GM21447 (cell line): ENCODE results near the gene ZCCHC7.
"Not testable (repeated sequence)": the region's sequence is repeated elsewhere in the genome, so short reads cannot be mapped to it uniquely, and the experiment has no call there.

Source experiments
- ATAC-seq: cut with Tn5 transposase; IDR thresholded peaks from one replicate; pipeline ENCODE4 v1.9.1; 2021; ENCODE audit not compliant: unreplicated experiment

Gene ZCCHC7

DNA sequence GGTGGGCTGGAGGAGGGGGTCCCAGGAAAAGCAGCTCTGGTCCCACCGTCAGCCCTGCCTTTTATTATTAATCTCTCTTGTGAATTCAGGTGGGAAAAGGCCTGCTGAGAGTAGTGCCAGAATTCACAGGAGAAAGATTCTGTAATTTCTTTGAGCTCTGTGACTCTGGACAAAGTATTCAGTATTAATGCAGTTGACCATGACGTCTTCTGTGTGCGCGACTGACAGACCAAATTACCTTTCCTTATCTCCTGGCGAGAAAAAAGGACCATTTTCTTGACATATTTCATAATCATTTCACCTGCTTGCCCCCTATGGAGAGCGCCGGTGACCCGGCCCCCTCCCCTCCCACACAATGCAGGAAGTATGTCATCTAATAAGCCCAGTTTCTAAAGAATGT lies 275.3 kb downstream of the ZCCHC7 start:
- ATAC-seq: no peak

GRCh38 chr9:37397948-37398347 lies 277.6 kb downstream of the ZCCHC7 start:
- not testable (repeated sequence) for ATAC-seq

GRCh38 chr9:37398464-37399025 lies 278.2 kb downstream of the ZCCHC7 start:
- no peak for ATAC-seq

DNA sequence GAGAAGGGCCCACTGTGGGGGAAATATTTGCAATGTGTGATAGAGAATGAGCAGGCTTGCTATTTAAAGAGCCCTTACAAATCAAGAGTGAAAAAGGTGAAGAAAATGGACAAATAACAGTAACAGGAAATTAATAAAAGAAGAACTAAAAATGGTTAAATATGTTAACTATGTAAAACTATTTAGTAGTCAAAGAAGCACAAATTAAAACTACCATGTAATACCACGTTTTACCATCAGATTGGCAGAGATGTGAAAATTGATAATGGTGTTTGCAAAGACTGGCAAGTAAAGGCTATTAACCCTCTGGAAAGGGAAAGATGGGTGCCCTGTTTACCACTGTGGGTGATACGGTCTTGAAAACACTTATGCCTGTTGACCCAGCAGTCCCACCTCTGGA lies 279.0 kb downstream of the ZCCHC7 start:
- no peak for ATAC-seq

- ATAC-seq: no peak
Observed at GRCh38 chr9:37404590-37404989, 284.2 kb downstream of the ZCCHC7 start.

DNA sequence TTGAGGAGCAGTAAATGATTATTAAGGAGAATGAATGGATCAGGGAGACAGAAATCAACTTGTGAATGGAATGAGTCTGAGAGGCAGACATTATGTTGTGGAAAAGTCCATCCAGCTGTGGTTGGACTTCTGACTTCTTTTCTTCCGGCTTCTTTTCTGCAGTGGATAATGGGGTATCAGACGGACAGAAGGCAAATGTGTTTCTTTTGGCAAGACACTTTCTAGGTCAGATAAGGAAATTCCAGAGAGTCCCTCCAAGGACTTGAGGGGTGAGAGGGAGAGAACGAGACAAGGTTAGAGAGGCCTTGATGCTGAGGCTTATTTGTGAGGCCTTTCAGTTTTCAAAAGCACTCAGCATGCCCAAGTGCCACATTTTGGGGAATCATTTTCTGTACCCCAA lies 285.0 kb downstream of the ZCCHC7 start:
- ATAC-seq: no peak

- ATAC-seq: no peak
Observed at GRCh38 chr9:37405764-37406380, 285.5 kb downstream of the ZCCHC7 start.

- no peak for ATAC-seq
Observed at GRCh38 chr9:37406603-37407401, 286.4 kb downstream of the ZCCHC7 start.

DNA sequence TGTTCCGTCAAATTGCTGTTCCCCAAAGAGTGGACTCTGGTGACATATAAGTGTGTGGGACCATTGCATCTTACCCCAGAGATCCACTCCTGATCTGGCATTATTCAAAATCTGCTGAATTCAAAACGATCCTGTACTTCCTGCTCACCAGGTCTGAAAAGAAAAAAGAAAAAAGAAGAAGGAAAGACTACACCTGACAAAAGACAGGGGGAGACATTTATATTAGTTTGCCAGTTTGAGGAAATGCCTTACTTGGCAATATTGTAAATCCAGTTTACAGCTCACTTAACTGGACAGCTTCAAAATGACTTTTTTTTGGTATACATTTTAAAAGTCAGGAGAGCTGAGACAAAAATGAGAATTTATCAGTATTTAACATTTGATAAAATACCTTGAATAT lies 287.1 kb downstream of the ZCCHC7 start:
- no peak for ATAC-seq
